HG02571 (cell line): ENCODE measurements around the gene MT1A.

Experiments
- ATAC-seq: cut with Tn5 transposase; IDR thresholded peaks from one replicate; pipeline ENCODE4 v1.9.1; 2021; ENCODE audit warnings: mild to moderate bottlenecking, moderate library complexity; ENCODE audit not compliant: unreplicated experiment

MT1A gene

DNA sequence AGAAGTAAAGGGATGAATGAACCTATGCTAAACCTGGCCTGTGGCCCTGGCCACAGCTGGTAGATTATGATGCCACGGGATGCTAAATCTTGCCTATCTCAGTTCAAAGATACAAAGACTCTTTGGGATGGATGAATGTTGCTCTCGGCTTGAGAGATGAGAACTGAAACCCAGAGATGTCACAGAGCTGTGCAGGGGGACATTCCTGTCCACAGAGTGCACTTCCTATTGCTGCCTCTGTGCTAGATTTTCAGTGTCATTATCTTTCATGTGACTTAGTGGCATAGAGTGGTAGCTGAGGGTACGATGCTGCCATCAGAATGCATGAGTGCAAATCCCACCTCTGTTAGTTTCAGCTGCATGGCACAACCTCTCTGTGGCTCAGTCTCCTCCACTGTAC, 8.3 kb upstream of the MT1A start:
- ATAC-seq: peak; percentile 59

DNA sequence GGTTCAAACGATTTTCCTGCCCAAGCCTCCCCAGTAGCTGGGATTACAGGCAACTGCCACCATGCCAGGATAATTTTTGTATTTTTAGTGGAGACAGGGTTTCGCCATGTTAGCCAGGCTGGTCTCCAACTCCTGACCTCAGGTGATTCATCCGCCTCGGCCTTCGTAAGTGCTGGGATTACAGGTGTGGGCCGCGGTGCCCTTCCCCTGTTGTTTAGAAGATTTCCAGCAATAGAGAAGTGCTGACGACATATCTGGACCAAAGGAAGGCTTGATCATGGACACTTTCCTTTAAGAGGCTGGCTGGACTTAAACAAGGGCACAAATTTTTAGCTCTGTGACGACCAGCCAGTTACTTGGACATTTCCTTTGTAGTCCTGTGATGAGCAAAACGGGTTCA, 7.3 kb upstream of the MT1A start:
- ATAC-seq: no peak

DNA sequence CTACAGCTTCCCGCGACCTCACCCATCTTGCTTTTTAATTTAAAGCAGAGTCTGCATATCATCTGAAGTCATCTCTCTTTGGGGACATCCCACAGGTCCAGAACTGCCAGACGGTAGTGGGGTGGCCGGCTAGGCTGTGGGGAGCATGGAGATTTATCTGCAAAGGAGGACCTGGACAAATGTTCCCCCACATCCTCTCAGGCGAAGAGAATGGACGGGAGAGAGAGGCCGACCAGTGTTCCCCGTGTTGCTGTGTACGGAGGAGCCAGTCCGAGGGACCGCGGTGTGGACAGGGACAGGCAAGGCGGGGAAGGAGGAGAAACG, 6.7 kb upstream of the MT1A start:
- no peak for ATAC-seq

DNA sequence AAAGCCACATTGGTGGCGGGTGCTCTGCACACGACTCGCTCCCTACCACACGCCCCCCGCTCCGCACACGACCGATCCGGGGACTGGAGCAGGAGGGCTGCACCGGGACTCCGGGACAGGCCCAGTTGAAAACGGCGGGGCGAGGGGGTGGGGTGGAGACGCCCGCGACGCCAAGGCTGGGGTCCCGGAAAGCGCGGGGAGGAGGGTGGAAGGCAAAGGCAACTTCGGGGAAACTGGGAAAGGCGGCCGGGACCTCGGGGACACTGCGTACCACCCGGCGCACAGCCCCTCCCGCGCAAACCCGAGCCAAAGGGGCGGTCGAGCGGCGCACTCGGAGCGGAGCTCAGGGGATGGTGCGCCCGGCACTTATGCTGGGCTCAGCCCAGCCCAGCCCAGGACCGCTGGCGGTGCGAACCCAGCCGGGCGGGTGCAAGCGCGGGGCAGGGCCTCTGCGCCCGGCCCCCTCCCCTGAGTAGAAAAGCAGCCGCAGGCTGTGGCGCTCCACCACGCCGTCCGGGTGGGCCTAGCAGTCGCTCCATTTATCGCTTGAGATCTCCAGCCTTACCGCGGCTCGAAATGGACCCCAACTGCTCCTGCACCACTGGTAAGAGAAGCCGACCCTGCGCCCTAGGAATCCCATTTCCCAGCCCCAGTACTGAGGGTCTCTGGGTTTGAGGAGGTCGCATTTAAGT, 6.2 kb upstream of the MT1A start, which contains the start of gene MT1M:
TSS of gene MT1M (plus strand) at position 504 of the 692 bp plus-strand sequence. CDS start at position 577, 73 bp downstream.
- no peak for ATAC-seq

DNA sequence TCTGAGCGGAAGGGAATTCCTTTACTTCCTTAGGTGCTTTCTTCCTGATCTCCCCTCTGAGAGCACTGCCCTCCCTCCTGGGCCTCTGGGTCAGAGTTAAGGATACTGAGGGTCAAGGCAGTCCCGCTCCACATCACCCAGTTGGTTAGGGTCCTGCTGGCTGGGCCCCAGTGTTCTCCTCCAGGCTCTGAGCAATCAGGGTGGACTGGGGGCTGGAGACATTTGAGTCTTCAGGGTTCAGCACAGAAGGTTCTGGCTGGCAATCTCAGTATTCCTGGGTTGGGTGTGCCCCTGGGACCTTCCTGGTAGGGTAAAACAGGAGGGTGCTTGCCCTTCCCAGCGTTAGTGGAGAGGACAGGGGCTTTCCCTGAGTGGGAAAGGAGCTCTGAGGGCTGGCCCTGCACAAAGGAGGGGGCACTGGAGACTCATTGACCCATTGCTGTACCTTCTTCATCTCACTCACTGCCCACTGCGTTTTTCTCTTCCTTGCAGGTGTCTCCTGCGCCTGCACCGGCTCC, 5.6 kb upstream of the MT1A start:
- ATAC-seq: no peak

DNA sequence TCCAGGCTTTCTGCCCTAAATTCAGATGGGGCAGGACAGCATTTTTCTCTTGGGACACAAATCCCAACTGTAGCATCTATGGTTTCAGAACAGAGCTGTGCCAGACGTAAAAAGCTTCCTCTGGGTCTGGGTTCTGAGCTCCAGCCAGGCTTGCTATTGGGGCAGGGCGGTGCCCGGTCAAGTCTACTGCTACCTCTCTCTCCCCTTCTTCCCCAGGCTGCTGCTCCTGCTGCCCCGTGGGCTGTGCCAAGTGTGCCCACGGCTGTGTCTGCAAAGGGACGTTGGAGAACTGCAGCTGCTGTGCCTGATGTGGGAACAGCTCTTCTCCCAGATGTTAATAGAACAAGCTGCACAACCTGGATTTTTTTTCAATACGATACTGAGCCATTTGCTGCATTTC, 4.9 kb upstream of the MT1A start:
- no peak for ATAC-seq

DNA sequence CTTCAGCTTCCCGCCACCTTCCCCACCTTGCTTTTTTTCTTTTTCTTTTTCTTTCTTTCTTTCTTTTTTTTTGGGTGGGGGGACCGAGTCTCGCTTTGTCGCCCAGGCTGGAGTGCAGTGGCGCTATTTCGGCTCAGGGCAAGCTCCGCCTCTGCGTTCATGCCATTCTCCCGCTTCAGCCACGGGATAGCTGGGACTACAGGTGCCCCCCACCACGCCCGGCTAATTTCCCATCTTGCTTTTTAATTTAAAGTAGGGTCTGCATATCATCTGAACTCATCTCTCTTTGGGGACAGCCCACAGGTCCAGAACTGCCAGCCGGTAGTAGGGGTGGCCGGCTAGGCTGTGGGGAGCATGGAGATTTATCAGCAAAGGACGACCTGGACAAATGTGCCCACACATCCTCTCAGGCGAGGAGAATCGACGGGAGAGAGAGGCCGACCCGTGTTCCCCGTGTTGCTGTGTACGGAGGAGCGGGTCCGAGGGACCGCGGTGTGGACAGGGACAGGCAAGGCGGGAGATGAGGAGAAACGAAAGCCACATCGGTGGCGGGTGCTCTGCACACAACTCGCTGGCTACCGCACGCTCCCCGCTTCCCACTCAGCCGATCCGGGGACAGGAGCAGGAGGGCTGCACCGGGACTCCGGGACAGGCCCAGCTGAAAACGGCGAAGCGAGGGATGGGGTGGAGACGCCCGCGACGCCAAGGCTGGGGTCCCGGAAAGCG, 3.6 kb upstream of the MT1A start:
- ATAC-seq: no peak

DNA sequence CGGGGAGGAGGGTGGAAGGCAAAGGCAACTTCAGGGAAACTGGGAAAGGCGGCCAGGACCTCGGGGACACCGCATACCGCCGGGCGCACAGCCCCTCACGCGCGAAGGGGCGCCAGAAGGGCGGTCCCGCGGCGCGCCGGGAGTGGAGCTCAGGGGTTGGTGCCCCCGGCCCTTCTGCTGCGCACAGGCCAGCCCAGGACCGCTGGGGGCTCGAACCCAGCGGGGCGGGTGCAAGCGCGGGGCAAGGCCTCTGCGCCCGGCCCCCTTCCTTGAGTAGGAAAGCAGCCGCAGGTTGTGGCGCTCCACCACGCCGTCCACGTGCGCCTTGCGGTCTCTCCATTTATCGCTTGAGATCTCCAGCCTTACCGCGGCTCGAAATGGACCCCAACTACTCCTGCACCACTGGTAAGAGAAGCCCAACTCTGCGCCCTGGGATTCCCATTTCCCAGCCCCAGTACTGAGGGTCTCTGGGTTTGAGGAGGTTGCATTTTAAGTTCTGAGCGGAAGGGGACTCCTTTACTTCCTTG, 3.0 kb upstream of the MT1A start:
- no peak for ATAC-seq

DNA sequence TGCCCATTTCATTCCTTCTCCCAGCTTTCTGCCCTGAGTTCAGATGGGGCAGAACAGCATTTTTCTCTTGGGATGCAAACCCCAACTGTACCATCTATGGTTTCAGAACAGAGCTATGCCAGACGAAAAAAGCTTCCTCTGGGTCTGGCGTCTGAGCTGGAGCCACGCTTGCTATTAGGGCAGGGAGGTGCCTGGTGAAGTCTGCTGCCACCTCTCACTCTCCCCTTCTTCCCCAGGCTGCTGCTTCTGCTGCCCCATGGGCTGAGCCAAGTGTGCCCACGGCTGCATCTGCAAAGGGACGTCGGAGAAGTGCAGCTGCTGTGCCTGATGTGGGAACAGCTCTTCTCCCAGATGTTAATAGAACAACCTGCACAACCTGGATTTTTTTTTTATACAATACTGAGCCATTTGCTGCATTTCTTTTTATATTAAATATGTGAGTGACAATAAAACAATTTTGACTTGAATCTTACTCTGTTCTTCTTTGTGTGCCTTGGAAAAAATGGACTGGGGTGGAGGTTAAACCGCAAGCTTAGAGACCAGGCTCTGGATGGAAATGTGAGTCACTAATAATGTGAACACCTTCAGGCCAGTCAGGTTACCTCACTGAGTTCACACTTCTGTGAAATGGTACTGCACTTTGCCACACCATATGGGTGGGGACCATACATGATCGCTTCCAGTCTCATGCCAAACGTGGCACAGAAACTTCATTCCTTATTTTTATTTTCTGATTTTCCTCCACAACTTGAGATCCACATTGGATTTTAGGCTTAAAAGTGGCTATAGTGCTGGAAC, 1.7 kb upstream of the MT1A start:
- no peak for ATAC-seq

DNA sequence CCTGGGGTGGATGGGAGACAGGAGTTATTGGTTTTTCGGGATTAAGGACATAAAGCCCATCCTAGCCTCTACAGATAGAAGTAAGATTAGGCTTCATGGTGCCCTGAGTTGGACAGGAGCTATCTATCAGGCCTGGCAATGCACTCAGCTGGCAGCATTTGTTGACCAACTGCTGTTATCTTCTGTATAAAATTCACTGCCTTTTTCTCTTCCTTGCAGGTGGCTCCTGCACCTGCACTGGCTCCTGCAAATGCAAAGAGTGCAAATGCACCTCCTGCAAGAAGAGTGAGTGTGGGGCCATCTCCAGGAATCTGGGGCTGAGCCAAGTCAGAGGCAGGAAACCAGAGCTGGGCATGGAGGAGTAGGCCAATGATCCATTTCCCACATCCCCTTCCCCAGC, 579 bp downstream of the MT1A start:
- ATAC-seq: no peak

DNA sequence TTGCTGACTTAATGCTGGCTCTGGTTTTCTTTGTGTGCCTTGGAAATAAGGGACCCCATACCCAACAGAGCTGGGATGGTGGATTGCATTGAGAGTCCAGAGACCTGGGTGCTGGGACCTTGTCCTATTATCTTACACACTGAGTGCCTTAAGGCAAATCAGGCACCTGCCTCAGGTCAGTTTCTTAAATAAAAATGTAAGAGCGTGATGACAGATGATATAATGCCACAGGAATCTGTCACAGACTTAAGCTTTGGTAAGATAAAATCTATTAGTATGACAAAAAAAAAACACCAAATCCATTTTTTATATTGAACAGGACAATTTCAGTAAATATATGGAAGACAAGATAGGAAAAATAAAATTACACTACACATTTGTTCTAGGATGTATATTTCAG, 1.6 kb downstream of the MT1A start:
- no peak for ATAC-seq

DNA sequence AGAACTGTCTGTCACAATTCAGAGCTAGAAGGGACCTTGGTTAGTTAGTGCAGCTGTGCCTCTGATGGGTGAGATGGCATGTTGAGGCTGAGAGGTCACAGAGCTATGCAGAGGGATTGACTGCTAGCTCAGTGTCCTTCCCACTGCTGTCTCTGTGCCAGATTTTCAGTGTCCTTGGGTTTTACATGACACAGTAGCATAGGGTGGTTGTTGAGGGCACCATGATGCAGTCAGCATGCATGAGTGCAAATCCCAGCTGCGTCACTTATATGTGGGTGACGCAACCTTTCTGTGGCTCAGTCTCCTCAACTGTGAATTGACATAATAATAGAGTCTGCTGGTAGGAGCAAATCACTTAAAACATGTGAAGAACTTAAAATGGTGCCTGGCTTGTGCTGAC, 2.7 kb downstream of the MT1A start:
- no peak for ATAC-seq

DNA sequence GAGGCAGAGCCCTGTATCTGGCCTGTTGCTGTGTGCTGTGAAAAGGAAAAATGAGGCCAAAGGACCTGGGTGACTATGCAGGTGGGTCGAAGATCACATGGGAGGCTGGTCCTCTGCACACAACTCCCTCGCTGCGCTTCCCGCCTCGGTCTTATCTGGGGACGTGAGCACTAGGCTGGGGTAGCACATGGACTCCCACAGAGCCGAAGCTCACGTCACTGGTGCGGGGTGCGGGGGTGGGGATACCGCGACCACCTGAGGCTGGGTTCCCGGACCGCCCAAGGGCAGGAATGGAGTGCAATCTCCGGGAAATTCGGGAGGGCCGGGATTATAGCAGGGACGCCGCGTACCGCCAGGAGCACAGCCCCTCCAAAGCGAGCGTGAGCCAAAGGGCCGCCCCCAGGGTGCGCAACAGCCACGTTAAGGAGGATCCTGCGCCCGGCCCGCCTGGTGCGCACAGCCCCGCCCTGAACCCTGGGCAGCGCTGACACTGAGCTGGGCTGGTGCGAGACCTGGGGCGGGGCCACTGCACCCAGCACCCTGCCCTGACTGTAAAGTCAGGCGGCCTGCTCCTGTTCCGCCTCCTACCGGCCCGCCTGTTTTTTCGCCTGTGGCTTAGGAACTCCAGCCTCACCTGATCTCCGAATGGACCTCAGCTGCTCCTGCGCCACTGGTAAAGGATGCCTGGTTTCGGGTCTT, 4.8 kb downstream of the MT1A start:
- ATAC-seq: peak; percentile 53

DNA sequence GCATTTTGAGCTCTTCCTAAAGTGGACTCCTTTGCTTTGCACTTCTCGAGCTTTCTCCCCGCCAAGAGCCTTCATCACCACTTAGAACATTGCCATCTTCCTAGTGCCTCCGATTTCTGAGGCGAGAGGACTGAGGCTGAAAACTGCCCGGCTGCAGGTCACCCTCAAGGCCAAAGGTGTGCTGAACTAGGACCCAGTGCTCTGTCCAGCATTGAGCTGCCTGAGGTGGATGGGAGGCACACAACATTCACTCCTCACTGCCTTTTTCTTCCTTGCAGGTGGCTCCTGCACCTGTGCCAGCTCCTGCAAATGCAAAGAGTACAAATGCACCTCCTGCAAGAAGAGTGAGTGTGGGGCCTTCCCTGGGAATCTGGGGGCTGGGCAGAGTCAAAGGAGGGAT, 5.4 kb downstream of the MT1A start:
- no peak for ATAC-seq

DNA sequence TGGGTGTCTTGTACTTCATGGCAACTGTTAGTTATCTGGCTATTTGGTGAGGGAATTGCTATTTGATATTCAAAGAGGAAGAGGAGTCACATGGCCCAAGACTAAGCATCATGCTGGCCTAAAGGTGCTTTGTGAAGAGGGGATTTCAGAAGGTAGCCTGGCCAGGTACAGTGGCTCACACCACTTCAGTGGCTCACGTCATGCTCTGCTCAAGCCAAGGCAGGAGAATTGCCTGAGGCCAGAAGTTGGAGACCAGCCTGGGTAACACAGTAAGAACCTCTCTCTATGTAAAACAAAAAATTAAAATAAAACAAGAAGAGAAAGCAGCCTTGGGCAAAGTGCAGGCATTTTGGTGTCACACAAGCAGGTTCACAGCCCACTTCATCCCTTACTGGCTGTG, 6.8 kb downstream of the MT1A start:
- no peak for ATAC-seq

DNA sequence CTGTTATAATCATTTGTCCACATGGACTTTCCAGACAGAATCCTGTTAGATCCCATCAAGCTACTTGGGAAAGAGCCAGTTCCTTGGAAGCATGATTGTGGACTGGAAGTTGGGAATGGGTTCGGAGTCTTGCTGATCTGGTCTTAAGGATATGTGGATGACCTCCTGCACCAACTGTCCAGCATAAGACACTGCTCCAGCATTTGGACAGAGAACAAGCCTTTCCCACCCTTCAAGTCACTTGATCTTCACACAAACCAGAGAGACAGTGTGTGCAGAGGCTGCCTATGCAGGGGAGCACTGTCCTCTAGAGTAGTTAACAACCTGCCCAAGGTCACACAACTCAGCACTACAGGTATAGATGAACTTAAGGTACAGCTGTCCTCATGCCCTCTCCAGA, 7.4 kb downstream of the MT1A start:
- no peak for ATAC-seq

DNA sequence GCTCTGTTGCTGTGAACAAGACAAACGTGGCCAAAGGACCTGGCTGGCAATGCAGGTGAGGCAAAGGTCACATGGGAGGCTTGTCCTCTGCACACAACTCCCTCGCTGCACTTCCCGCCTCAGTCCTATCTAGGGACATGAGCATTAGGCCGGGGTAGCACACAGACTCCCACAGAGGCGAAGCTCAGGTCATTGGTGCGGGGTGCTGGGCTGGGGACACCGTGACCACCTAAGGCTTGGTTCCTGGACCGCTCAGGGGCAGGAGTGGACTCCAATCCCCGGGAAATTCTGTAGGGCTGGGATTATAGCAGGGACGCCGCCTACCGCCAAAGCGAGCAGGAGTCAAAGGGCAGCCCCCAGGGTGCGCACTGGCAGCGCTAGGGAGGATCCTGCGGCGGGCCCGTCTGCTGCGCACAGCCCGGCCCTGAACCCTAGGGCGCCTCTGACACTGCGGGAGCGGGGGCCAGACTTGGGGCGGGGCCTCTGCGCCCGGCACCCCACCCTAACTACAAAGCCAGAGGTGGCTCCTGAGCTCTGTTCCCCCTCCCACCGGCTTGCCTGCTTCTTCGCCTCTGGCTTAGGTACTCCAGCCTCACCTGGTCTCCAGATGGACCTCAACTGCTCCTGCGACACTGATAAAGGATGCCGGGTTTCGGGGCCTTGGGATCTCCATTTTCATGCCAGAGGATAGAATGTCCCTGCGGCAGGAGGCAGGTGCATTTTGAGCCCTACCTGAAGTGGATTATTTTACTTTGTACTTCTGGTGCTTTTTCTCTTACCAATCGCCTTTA, 9.4 kb downstream of the MT1A start:
- ATAC-seq: no peak

DNA sequence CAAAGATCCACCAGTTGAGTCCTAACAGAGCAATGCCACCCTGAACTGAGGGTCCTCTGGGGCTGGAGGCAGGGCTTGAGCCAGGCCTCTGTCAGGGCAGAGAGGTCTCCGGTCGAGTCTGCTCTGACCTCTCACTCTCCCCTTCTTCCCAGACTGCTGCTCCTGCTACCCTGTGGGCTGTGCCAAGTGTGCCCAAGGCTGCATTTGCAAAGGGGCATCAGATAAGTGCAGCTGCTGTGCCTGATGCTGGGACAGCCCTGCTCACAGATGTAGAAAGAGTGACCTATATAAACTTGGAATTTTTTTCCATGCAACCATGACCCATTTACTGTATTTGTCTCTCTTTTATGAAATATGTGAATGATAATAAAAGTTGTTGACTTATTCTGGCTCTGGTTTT, 10.8 kb downstream of the MT1A start:
- no peak for ATAC-seq

DNA sequence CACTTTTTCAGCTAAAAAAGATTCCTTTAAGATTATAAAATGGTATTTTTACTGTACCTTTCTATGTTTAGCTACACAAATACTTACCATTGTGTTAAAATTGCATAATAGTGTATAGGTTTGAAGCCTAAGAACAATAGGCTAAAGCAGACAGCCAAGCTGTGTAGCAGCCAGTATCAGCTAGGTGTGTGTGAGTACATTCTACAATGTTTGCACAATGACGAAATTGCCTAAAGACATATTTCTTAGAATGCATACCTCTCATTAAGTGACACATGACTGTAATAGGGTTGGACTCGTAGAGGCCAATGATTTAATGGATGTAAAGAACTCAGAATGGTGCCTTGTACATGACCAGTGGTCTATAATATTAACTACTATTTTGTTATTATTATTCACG, 11.4 kb downstream of the MT1A start:
- ATAC-seq: no peak

DNA sequence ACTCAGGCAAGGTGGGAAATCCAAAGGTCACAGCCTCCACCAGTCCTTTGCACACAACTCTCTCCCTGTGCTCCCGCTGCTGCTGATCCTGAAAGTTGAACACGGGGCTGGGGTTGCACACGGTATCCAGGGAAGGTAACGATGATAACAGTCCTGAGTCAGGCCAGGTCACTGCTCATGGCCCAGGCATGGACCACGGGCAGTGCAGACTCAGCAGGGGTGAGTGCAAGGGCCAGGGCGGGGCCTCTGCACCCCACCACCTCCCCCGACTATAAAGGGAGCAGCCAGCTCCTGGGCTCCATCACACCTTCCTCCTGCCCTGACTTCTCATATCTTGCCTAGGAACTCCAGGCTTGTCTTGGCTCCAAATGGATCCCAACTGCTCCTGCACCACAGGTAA, 13.1 kb downstream of the MT1A start, which contains the start of gene MT1B:
TSS of gene MT1B (plus strand) at position 301 of the 400 bp plus-strand sequence. CDS start at position 369, 68 bp downstream.
- ATAC-seq: no peak
